SHP77 (cell line): ENCODE results near the gene GALNTL6.

Experiments
- DNase-seq, 2 experiments: peaks; one replicate each; lab custom pipeline; 2025; lab: John Stamatoyannopoulos, UW

GALNTL6 gene

GRCh38 chr4:172809319-172809718 lies 996.1 kb downstream of the GALNTL6 start:
- no peak for DNase-seq

DNA sequence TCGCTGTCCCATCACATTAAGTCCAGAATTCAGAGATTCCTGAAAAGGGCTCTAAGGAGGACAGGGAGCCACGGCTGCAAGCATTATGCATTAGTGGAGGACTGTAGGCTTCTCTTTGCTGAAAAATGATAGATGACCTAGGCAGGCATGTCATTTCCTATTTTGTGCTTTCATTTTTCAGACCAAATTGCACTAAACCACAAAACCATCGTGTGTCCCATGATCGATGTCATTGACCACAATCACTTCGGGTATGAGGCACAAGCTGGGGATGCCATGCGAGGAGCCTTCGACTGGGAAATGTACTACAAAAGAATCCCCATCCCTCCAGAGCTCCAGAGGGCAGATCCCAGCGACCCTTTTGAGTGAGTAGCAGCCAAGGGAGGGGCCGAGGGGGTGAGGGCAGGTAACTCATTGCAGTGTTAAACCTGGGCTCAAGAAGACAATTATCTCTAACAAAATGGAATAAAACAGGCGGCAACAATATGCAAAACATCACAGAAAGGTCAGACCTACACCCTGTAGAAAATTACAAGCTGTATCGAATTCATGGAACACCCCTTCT lies 1000.2 kb downstream of the GALNTL6 start:
- DNase-seq = no peak

DNA sequence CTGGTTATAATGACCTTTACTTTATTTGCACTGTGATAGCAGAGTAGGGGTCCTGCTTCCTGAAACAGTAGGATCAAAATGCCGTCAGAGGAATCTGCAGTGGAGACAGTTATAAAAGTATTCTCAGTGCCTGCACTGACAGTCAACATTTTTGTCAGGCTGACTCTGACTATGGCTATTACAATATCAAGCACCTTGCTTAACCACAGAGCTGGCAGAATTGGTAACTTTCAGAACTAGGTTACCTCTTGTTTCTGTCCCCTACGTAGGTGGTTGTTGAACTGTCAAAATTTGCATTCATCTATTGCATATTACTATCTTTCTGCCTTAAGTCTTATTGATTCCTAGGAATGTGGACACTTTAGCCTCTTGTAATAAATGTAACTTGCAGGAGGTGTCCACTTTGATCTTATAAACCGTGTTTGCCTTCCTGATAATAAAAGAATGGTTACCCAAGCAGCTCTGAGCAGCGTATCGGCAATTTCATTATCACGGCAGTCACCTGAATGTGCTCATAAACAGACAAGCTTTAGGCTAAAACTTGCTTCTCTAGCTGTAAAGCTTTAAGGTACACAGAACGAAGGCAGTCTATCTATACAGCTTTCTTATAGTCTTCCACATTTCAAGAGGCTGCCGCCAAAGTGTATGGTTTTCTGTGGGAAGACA lies 1002.4 kb downstream of the GALNTL6 start:
- DNase-seq = no peak

GRCh38 chr4:172818901-172819300 lies 1005.7 kb downstream of the GALNTL6 start:
- DNase-seq = no peak

DNA sequence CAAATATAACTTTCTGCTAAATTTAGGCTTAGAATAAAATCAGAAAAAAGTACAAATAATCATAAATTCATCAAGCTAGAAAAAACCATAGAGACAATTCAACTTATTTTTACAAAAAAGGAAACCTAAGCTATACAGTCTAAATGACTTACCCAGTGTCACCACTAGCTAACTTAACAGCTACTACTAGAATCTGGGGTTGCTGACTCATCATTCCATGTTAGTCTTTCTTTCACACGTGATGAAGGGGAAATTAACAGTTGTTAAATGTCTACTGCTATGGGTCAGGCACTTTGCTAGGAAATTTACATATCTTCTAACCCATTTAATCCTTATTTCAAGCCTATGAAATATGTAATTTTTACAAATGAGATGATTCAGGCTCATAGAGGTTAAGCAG lies 1006.1 kb downstream of the GALNTL6 start:
- no peak for DNase-seq

DNA sequence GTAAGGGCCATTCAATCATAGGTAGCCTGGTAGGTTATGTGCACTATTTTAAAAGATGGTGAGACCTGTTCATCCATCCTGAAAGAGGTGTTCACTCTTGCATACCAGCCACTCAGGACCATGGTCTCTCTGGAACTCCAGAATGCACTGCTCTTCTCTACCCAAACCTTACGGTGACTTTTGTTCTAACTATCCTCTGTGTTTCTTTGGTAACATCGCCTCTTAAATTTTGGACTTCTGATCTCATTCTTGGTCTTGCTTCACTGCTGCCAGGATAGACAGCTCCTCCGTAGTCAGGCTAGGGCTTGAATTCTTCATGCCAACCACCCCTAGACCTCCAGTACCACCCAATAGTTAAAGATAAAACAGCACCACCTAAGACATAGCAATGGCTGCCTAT lies 1009.1 kb downstream of the GALNTL6 start:
- no peak for DNase-seq

GRCh38 chr4:172826346-172826745 lies 1013.1 kb downstream of the GALNTL6 start:
- DNase-seq = no peak

DNA sequence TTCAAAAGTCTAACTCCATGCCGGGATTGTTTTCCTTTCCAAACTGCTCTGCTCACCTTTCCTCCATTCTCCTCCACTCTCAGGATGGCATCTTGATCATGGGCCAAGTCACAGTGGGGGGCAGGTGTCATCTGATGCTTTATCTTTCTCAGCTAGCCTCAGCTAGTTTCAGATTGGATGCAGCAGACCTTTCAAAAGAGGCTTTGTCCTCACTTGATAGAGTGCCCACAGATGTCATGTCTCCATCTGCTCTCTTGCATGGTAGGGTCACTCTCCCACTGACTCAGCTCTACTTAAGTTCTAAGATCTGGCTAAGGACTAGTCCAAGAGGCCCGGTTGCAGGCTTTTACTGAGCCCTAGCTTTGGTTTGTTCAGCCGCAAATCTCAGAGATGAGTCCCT lies 1013.7 kb downstream of the GALNTL6 start:
- DNase-seq = no peak

GRCh38 chr4:172830295-172830764 lies 1017.1 kb downstream of the GALNTL6 start:
- DNase-seq = peak in 1 of 2 experiments; percentile 31

DNA sequence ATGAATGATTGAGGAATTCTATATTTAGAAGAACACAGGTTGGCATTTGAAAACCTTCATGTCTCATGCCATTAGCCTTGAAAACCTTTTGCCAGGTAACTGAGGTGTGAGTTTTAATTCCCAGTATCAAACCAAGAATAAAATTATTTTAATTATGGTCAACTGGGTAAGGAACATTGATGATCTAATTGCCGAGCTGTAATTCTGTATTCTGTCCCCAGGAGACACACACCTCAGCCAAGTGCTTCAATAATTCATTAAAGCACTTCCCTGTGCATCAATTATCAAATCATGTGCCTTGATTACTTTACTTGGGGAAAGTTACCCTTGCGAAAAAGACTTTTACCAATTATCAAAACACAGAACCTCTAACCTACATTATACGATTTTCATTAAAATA lies 1023.5 kb downstream of the GALNTL6 start:
- no peak for DNase-seq

DNA sequence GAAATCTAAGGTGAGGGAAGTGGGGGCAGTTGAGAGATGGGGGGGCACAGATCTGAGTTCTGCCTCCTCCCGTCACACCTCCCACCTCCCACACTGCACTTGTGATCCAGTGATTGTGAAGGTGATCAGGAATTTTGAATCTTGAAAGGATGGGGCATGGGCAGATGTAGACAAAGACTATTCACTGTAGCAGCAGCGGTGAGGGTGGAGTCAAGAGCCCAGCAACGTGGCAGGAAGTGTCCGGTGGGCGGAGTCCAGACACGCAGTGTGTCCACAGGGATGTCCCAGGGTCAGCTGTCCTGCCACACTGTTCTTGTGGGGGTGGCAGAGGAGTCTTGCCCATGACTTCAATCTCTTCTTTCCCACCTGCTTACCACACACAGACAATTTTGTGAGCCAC lies 1024.9 kb downstream of the GALNTL6 start:
- no peak for DNase-seq

DNA sequence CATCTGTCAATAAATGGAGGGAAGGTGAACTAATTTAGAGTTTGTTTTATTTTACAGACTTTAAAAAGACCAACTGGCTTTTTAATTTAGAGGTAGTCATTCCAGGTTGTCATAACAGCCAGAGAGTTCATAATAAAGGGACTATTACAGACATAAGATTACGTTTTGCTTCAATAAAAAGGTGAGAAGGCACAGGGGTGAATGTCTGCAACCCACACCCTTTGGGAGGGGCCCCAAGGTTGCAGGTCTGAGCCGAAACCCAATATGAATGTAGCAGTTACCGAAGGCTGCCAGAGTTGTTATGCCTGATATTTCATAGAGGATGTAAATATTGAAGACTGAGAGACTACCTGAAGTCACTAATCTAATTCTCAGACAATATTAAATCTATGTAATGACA lies 1025.7 kb downstream of the GALNTL6 start:
- DNase-seq = no peak

GRCh38 chr4:172842779-172843178 lies 1029.6 kb downstream of the GALNTL6 start:
- DNase-seq = no peak

DNA sequence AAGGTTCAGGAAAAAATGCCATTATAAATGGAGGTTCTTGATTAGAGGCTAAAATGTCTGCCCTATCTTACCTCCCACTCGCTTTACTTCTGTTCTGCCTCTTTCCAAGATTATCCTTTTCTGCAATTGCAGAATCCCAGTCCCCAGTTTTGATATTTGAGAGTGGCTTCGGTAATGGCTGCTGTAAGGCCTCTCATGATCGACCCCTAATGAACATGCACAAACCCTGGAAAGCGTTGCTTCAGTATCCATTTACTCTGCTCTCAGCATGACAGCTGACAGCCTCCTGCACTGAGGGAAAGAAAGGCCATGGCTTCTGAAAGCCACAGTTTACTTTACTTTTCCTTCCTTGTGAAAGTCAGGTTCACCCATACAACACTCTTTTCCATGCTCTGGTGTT lies 1030.0 kb downstream of the GALNTL6 start:
- no peak for DNase-seq

GRCh38 chr4:172844556-172844955 lies 1031.4 kb downstream of the GALNTL6 start:
- DNase-seq = no peak

DNA sequence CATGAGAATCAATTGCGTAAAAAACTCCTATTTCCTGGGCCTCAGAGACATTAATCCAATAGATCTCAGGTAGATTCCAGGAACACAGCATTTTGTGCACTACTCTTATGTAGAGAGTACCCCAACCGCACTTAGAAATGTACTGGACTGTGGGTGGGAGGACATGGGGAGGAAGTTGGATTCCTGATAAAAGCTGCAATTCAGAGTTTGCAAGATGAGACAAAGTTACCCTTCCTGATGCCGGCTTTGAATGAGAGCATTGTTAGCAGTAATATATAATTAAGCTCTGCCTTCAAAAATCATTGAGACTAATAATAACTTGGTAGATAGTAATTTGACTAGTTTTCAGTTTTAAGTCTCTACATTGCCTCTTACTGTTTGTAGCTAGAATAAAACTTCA lies 1032.1 kb downstream of the GALNTL6 start:
- DNase-seq = no peak

- no peak for DNase-seq
Observed at GRCh38 chr4:172850838-172851237, 1037.6 kb downstream of the GALNTL6 start.

DNA sequence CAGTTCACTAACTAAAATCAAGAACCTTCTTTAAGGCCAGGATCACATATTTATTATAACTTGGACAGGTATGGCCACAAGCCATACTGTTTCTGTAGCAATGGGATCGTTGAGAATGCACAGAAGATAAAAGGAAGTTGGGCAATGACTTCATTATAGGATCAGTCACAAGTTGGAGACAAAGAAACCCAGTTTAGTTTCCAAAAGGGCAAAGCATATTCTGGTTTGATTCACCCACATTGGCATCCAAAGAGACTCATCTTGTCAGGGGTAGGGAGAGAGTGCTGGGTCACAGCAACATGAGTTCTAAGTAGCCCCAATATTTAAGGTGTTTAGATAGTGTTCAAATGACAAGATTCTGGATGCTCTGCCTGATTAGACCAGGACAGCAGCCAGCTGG lies 1038.3 kb downstream of the GALNTL6 start:
- no peak for DNase-seq

GRCh38 chr4:172857026-172857425 lies 1043.8 kb downstream of the GALNTL6 start:
- DNase-seq = no peak

- DNase-seq = no peak
Observed at GRCh38 chr4:172858731-172859230, 1045.6 kb downstream of the GALNTL6 start.

DNA sequence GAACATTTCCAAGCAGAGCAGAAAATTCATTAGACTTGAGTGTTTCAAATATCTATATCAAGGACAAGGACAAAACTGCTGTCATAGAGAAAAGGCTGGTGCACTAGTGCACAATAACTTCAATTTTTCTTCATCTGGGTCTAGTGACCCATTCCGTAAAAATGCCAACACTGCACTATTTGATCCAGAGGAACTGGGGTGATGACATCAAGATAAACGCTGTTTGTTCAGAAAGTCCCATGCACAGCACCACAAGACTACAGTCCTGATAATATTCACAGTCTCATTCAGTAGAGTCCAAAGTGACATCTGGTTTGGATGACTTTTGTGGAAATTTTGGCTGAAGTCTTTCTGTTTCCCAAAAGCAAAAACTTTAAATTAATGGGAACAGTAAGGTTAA lies 1051.9 kb downstream of the GALNTL6 start:
- no peak for DNase-seq

- DNase-seq = no peak
Observed at GRCh38 chr4:172865531-172866127, 1052.4 kb downstream of the GALNTL6 start.

- DNase-seq = no peak
Observed at GRCh38 chr4:172866421-172866820, 1053.2 kb downstream of the GALNTL6 start.
